ENCODE data around the gene NPL.

NPL gene

DNA sequence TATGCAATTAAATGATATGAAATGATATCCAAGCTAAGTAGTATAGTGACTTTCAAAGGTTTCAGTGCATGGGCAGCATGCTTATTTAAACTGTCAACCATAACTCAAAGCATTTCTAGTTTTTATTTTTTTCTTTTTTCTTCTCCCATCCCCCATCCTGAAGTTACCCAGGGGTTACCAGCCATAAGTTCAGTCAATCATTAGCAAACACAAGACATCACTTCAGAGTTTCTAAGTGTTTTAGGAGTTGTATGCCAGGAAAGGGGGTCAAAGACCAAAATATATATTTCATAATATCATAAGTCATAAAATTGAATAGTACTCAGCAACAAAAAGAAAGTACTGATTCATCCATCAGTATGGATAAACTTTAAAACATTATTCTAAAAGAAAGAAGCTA is 78.3 kb downstream of the NPL start:
- FAIRE-seq (no peak), DNase-seq (ENCODE audit: low spot score) (no peak)

- no peak for DNase-seq (ENCODE audit: low spot score)
- FAIRE-seq = no peak
These were observed 79.7 kb downstream of the NPL start for GRCh38 chr1:182869241-182869666.

DNA sequence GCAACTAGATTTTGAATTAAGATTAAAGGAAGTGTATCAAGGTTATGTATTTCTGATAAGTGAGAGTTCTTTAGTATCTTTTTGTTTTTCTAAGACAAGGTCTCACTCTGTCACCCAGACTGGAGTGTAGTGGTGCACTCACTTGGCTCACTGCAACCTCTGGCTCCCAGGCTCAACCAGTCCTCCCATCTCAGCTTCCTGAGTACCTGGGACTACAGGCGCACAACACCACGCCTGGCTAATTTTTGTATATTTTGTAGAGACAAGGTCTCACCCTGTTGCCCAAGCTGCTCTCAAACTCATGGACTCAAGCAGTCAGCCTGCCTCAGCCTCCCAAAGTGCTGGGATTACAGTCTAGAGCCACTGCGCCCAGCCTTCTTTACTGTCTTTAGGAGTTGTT is 83.3 kb downstream of the NPL start:
- FAIRE-seq = no peak
- DNase-seq (ENCODE audit: low spot score) = no peak

- DNase-seq (ENCODE audit: low spot score) (no peak), FAIRE-seq (no peak)
These were observed 86.3 kb downstream of the NPL start for GRCh38 chr1:182875889-182876288.

- no peak for DNase-seq (ENCODE audit: low spot score)
- no peak for FAIRE-seq
These were observed 87.8 kb downstream of the NPL start for GRCh38 chr1:182877331-182877730.

DNA sequence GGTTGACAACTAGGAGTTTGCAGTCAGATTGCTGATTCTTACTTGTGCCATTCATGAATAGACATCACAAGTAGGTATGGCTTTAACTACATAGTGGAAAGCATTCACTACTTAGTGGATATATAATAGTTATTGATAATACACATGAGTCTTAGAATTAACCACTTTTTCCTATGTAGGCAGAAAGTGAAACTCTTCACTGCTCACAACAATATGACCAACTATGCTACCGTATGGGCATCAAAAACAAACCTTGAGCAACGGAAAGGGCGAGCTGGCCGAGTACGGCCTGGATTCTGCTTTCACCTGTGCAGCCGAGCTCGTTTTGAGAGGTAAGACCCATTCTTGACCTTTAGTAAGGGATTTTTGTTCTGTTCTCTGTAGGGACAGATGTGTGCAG is 88.3 kb downstream of the NPL start:
- DNase-seq (ENCODE audit: low spot score) (no peak), FAIRE-seq (no peak)

Data from urothelium cell line (cell line).